Hematopoietic multipotent progenitor cell treated with erythropoietin and hydrocortisone succinate and interleukin-3 and kit ligand, for 6 days (in vitro differentiated cells): ENCODE data around the gene ABCF1.

Source experiments
- DNase-seq: peaks from one replicate; pipeline ENCODE4 v3.0.0-alpha.2; 2015

The ABCF1 gene

GRCh38 chr6:30601815-30602641 is 30.8 kb downstream of the ABCF1 start:
- no peak for DNase-seq

GRCh38 chr6:30603961-30604360 is 32.7 kb downstream of the ABCF1 start:
- DNase-seq = no peak

GRCh38 chr6:30610065-30610464 is 38.8 kb downstream of the ABCF1 start:
- DNase-seq = no peak

- no peak for DNase-seq
Measured at GRCh38 chr6:30611150-30611855, 40.1 kb downstream of the ABCF1 start.

GRCh38 chr6:30611856-30612194 is 40.6 kb downstream of the ABCF1 start:
- DNase-seq = no peak

GRCh38 chr6:30612213-30612612 is 41.0 kb downstream of the ABCF1 start:
- DNase-seq = peak; percentile 53

GRCh38 chr6:30612687-30613248 is 41.5 kb downstream of the ABCF1 start:
- peak; percentile 23 for DNase-seq

- DNase-seq = peak; percentile 38
Measured at GRCh38 chr6:30613251-30614043, 42.2 kb downstream of the ABCF1 start.

GRCh38 chr6:30614044-30614842 is 43.0 kb downstream of the ABCF1 start:
- peak; percentile 36 for DNase-seq

- peak; percentile 99 for DNase-seq
Measured at GRCh38 chr6:30614843-30615218, 43.6 kb downstream of the ABCF1 start.

- DNase-seq = peak; percentile 92
Measured at GRCh38 chr6:30615219-30615957, 44.1 kb downstream of the ABCF1 start.

GRCh38 chr6:30615958-30616810 is 44.9 kb downstream of the ABCF1 start:
- peak; percentile 63 for DNase-seq

- DNase-seq = peak; percentile 100
Measured at GRCh38 chr6:30616811-30617564, 45.7 kb downstream of the ABCF1 start, which contains the start of gene PPP1R10. Gene PPP1R10 (minus strand): TSS chr6:30617243. CDS start chr6:30609944, 7,299 bp downstream.

- peak; percentile 99 for DNase-seq
Measured at GRCh38 chr6:30617565-30618269, 46.5 kb downstream of the ABCF1 start, which contains the start of gene MRPS18B. Gene MRPS18B (plus strand): TSS chr6:30617840. CDS start chr6:30617866, 26 bp downstream.

- DNase-seq = peak; percentile 68
Measured at GRCh38 chr6:30618270-30618797, 47.1 kb downstream of the ABCF1 start.

- no peak for DNase-seq
Measured at GRCh38 chr6:30619561-30619960, 48.3 kb downstream of the ABCF1 start.

GRCh38 chr6:30625511-30625910 is 54.3 kb downstream of the ABCF1 start:
- no peak for DNase-seq
